Measurements from ENCODE around the gene ZNRD2.

ZNRD2 gene

DNA sequence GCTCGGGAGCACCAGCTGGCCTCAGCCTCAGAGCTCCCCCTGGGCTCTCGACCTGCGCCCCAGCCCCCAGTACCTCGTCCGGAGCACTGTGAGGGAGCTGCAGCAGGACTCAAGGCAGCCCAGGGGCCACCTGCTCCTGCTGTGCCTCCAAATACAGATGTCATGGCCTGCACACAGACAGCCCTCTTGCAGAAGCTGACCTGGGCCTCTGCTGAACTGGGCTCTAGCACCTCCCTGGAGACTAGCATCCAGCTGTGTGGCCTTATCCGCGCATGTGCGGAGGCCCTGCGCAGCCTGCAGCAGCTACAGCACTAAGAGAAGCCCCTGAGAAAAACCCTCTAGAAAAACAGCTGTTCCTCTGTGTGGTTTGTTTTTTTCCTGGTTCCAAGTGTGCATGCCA is 1.1 kb downstream of the ZNRD2 start:
- DNase-seq = no peak
- peaks cover 77% of the 10 kb centered on the region for H3K4me1 Mint-ChIP-seq
- peaks cover 14% of the 10 kb centered on the region for H3K27me3 Mint-ChIP-seq (ENCODE audit: low read depth, poor library complexity)
- no peaks in the 10 kb centered on the region for H3K36me3 Mint-ChIP-seq (ENCODE audit: low read depth)
- H3K9me3 Mint-ChIP-seq = no peaks in the 10 kb centered on the region
- no peak for TF ChIP-seq CTCF (IDR thresholded peaks at IDR 0.05)
- peak overlapping the region; percentile 94 for H3K27ac Mint-ChIP-seq
- H3K4me3 Mint-ChIP-seq = peak overlapping the region; percentile 97

DNA sequence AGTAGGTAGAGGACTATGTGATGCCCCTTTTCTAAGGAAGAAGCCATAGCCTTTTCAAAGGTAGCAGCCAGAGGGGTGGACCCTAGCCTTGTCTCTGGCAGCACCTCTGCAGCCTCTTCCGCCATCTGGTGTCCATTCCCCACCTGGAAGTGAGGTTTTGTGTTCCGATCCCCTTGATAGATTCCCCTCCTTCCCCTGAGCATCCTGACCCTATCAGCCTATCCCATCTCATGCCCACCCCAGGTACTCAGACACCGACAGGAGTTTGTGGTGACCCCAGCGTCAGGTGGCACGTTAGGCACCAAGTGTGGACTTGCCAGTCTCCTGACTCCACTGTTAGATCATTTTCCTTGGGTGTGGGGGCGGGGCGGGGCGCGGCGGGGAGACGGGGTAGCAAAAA is 1.7 kb downstream of the ZNRD2 start:
- H3K9me3 Mint-ChIP-seq = no peaks in the 10 kb centered on the region

DNA sequence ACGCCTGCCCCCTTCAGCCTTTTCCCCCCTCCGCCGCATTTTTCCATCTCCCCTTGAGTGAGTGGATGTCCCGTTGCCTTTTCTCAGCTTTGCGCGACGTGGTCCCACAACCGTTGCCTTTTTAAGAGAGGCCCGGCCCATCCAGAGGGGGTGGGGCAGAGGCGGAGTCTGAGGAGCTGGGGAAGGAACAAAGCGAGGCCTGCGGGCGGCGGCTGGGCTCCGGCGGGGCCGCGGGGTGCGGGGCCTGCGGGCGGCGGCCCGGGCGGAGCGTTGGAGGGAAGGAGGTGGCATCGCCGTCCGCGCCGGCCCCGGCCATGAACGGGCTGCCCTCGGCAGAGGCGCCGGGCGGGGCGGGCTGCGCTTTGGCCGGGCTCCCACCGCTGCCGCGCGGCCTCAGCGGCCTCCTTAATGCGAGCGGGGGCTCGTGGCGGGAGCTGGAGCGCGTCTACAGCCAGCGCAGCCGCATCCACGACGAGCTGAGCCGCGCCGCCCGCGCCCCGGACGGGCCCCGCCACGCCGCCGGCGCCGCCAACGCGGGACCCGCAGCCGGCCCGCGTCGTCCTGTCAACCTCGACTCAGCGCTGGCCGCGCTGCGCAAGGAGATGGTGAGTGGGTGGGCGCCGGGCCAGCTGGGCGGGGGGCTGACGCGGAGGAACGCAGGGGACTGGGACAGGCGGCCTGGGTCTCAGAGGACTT is 2.2 kb downstream of the ZNRD2 start, which contains the start of gene FAM89B:
Gene FAM89B, plus strand, starts transcription at position 183 of the 696 bp plus-strand sequence. Its CDS starts 132 bp downstream, at position 315.
- TF ChIP-seq CTCF (IDR thresholded peaks at IDR 0.05) = no peak
- H3K36me3 Mint-ChIP-seq (ENCODE audit: low read depth) = no peaks in the 10 kb centered on the region
- H3K4me1 Mint-ChIP-seq = peaks cover 76% of the 10 kb centered on the region
- DNase-seq = peak; percentile 86
- H3K27ac Mint-ChIP-seq = peak within 1 kb of the TSS; percentile 94
- H3K27me3 Mint-ChIP-seq (ENCODE audit: low read depth, poor library complexity) = peaks cover 18% of the 10 kb centered on the region
- no peaks in the 10 kb centered on the region for H3K9me3 Mint-ChIP-seq
- peak within 1 kb of the TSS; percentile 97 for H3K4me3 Mint-ChIP-seq

More for the DNA sequence above, 1.7 kb downstream of the ZNRD2 start:
- DNase-seq = no peak
- Mint-ChIP-seq H3K4me3 (peak overlapping the region; percentile 97), H3K27me3 (ENCODE audit: low read depth, poor library complexity) (peaks cover 18% of the 10 kb centered on the region), H3K27ac (peak overlapping the region; percentile 94), H3K4me1 (peaks cover 77% of the 10 kb centered on the region), H3K36me3 (ENCODE audit: low read depth) (no peaks in the 10 kb centered on the region)
- peak; percentile 23 for TF ChIP-seq CTCF (IDR thresholded peaks at IDR 0.05)

DNA sequence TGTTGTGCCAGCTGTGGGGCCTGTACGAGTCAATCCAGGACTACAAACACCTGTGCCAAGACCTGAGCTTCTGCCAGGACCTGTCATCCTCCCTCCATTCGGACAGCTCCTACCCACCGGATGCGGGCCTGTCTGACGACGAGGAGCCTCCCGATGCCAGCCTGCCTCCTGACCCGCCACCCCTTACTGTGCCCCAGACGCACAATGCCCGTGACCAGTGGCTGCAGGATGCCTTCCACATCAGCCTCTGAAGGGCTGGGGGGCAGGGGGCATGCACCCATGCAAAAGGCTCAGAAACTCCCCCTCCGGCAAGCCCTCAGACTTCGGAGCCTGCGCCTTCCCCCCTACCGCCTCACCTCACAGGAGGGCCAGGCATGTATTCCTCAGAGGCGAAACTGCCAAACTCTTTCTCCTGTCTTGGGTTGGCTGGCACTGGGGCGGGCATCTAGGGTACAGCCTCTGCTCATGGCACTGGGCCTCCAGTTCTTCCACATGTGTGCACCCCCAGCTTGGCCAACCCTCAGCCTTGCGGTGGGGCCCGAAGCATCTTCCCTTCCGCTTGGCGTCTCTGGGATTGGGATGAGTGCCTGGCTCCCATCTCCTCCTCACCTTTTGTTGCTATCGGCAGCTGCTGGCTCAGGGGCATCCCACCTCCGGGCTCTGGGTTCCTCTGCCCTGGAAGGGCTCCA is 3.3 kb downstream of the ZNRD2 start:
- H3K4me3 Mint-ChIP-seq = peak overlapping the region; percentile 83
- H3K27ac Mint-ChIP-seq = no peak overlapping the region
- peaks cover 79% of the 10 kb centered on the region for H3K4me1 Mint-ChIP-seq
- peaks cover 18% of the 10 kb centered on the region for H3K27me3 Mint-ChIP-seq (ENCODE audit: low read depth, poor library complexity)
- no peak for TF ChIP-seq CTCF (IDR thresholded peaks at IDR 0.05)
- no peak for DNase-seq
- no peaks in the 10 kb centered on the region for H3K36me3 Mint-ChIP-seq (ENCODE audit: low read depth)
- H3K9me3 Mint-ChIP-seq = no peaks in the 10 kb centered on the region

DNA sequence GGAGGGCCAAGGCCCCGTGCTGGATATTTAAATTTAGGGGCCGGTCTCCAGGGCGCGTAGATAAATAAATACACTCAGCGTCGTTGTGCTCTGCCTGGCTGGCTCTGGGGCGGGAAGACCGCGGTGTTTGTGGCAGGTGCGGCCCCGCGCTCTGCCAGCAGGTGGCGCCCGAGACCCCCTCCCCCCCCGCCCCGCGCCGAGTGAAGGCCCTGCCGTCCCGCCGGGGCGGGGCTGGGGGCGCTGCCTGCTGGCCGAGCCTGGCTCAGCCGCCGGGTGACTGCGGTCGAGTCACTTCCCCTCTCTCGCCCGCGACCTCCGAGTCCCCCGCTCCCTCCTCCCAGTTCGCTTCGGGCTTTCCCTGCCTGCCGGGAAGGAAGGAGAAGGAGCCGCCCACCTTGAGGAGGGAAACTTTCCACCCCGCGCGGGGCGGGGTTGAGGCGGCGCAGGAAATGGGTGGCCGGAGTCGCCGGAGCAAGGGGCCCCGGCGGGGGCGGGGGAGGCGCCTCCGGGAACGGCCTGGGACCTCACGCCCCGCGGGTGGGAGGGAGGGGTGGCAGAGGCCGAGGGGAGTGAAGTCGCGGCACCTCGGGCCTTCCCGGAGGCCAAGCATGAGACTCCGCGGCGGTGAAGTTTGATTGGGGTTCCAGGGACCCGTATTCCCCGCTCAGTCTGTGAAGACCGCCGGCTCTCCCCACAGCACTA is 4.0 kb downstream of the ZNRD2 start:
- H3K27me3 Mint-ChIP-seq (ENCODE audit: low read depth, poor library complexity) = peaks cover 18% of the 10 kb centered on the region
- no peaks in the 10 kb centered on the region for H3K36me3 Mint-ChIP-seq (ENCODE audit: low read depth)
- H3K4me3 Mint-ChIP-seq = peak overlapping the region; percentile 83
- peak; percentile 89 for DNase-seq
- peak; percentile 99 for TF ChIP-seq CTCF (IDR thresholded peaks at IDR 0.05)
- H3K4me1 Mint-ChIP-seq = peaks cover 75% of the 10 kb centered on the region
- H3K9me3 Mint-ChIP-seq = no peaks in the 10 kb centered on the region
- no peak overlapping the region for H3K27ac Mint-ChIP-seq
